Measurements from ENCODE around the gene C14orf93.

The C14orf93 gene

DNA sequence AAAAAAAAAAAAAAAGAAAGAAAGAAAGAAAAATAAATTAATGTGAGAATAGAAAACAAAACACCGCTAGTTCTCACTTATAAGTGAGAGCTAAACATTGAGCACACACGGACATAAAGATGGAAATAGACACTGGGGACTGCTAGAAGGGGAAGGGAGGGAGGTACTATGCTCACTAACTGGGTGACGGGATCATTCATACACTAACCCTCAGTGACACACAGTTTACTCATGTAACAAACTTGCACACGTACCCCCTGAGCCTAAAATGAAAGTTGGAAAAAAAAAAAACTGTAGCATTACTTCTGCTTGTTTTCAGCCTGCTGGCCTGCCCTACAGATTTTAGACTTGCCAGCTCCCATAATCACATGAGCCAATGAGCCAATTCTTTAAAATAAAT lies 70.3 kb downstream of the C14orf93 start:
- H3K9ac ChIP-seq (ENCODE audit: low read length) = no peak overlapping the region
- no peaks in the 10 kb centered on the region for H3K27me3 ChIP-seq (ENCODE audit: control insufficient read depth in 1 of 2, insufficient read depth in 2 of 2, low read length in 2 of 2)
- H3K4me3 ChIP-seq (ENCODE audit: low read depth in 1 of 2, low read length in 2 of 2) = no peak overlapping the region
- H3K9me3 ChIP-seq (ENCODE audit: low read length) = no peaks in the 10 kb centered on the region
- H3K36me3 ChIP-seq (ENCODE audit: insufficient read depth, low read length) = no peaks in the 10 kb centered on the region
- no peaks in the 10 kb centered on the region for H3K4me1 ChIP-seq (ENCODE audit: insufficient read depth, low read length)
- H3K27ac ChIP-seq (ENCODE audit: low read depth, low read length) = no peak overlapping the region

Data from muscle layer of colon (tissue), 2 donors.